Astrocyte of the spinal cord (primary cell): ENCODE data around the gene C7.

ENCODE experiments used
- DNase-seq: peaks from one replicate; pipeline ENCODE4 v3.0.0; 2011; ENCODE audit warnings: low read depth, low spot score
- H3K4me3 ChIP-seq: 2 replicates; pipeline ENCODE4 v1.5.1; 2011; ENCODE audit warnings: low read depth, mild to moderate bottlenecking, low read length, moderate library complexity
- CTCF ChIP-seq: IDR thresholded peaks from 2 replicates; pipeline ENCODE4 v1.5.1; 2012; ENCODE audit warnings: low read depth, mild to moderate bottlenecking, low read length, inconsistent platforms
- in situ Hi-C: cut with HindIII; loops from 2 replicates; pipeline ENCODE4 v1.10.0; 2017; ENCODE audit warnings: low sequenced_read_pairs

The C7 gene

GRCh38 chr5:40904994-40905306 lies 4.3 kb upstream of the C7 start:
- no peak for TF ChIP-seq CTCF
- H3K4me3 ChIP-seq, result no peak overlapping the region
- in situ Hi-C loops, result no loop called here
- DNase-seq, result no peak

GRCh38 chr5:40906351-40906751 lies 2.9 kb upstream of the C7 start:
- in situ Hi-C loops, result no loop called here
- DNase-seq, result peak; percentile 54
- TF ChIP-seq CTCF, result no peak
- no peak overlapping the region for H3K4me3 ChIP-seq

GRCh38 chr5:40909723-40910122 lies 426 bp downstream of the C7 start:
- in situ Hi-C loops, result no loop called here
- no peak for TF ChIP-seq CTCF
- DNase-seq, result no peak
- H3K4me3 ChIP-seq, result peak overlapping the region; percentile 4

- in situ Hi-C loops, result no loop called here
- no peak for DNase-seq
- TF ChIP-seq CTCF, result no peak
- H3K4me3 ChIP-seq, result no peak overlapping the region
Observed at GRCh38 chr5:40911266-40911665, 2.0 kb downstream of the C7 start.

- H3K4me3 ChIP-seq, result no peak overlapping the region
- in situ Hi-C loops, result no loop called here
- DNase-seq, result peak; percentile 80
- no peak for TF ChIP-seq CTCF
Observed at GRCh38 chr5:40914835-40915234, 5.5 kb downstream of the C7 start.

GRCh38 chr5:40915341-40915926 lies 6.1 kb downstream of the C7 start:
- in situ Hi-C loops, result no loop called here
- H3K4me3 ChIP-seq, result no peak overlapping the region
- TF ChIP-seq CTCF, result no peak
- DNase-seq, result no peak

GRCh38 chr5:40916226-40916625 lies 6.9 kb downstream of the C7 start:
- in situ Hi-C loops, result no loop called here
- no peak for DNase-seq
- H3K4me3 ChIP-seq, result no peak overlapping the region
- TF ChIP-seq CTCF, result no peak
